Measurements from ENCODE around the gene FIGN.

GRCh38 chr2:163687217-163687616 lies 48.6 kb downstream of the FIGN start:
- no peak for TF ChIP-seq CTCF (conservative IDR thresholded peaks at IDR 0.05)
- no peak for TF ChIP-seq ZFX (IDR thresholded peaks at IDR 0.05)
